RWPE1 (cell line): ENCODE measurements around the gene KIF18B.

Experiments
- CTCF ChIA-PET: fragments of 350-600 bp; sonication (Branson Sonifier 250); formaldehyde crosslinking; extraction: SDS; loops from one replicate; lab custom pipeline; 2021; lab: Yijun Ruan, JAX
- POLR2A ChIA-PET: fragments of 400-600 bp; formaldehyde crosslinking; extraction: SDS; loops from one replicate; lab custom pipeline; 2020; ENCODE audit warnings: antibody characterized with exemption; ENCODE audit not compliant: low non-redundant PET; lab: Yijun Ruan, JAX
- DNase-seq: peaks from one replicate; pipeline ENCODE4 v3.0.0; 2012; ENCODE audit warnings: low spot score
- H3K27ac ChIP-seq: fragments of 450-650 bp; 2 replicates; pipeline ENCODE4 v1.5.1; 2017
- CTCF ChIP-seq: fragments of 450-650 bp; conservative IDR thresholded peaks from 2 replicates; pipeline ENCODE4 v1.5.1; 2017; ENCODE audit warnings: low read depth, mild to moderate bottlenecking

The KIF18B gene

GRCh38 chr17:44902135-44902760 lies 45.3 kb downstream of the KIF18B start:
- no peak for DNase-seq
- peak overlapping the region; percentile 47 for H3K27ac ChIP-seq
- ChIA-PET POLR2A (interaction anchor here (0.8 kb wide), 1 partner anchor 8 kb away, joined by 4 read pairs; no protein-coding TSS in a partner anchor), CTCF (interaction anchor here (0.5 to 1.6 kb wide), 3 partner anchors 8 to 184 kb away, joined by 4 to 7 read pairs (median 5); no protein-coding TSS in a partner anchor)
- TF ChIP-seq CTCF = no peak

DNA sequence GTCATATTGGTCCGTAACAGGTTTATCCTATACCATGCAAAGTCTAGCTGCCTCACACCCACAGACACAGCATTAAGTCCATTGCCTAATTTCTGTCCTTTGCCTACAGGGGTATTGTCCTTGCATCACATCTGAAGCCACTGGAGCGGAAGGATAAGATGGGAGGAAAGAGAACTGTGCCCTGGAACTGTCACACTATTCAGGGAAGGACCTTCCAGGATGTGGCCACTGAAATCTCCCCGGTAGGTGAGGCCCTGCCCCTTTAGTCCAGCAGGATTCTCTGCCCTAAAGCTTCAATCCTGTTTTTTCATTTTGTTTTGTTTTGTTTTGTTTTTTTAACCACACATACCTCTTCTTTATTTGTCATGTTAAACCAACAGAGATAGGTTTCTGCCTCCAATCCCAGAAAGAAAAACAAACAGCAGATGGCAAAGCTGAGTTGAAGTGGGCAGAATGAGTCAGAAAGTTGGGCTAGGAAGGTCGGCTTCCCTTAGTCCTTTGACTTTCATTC lies 46.1 kb downstream of the KIF18B start:
- POLR2A ChIA-PET = no interaction called here
- no peak for TF ChIP-seq CTCF
- CTCF ChIA-PET = interaction anchor here (0.6 to 1.6 kb wide), 3 partner anchors 26 to 184 kb away, joined by 3 to 5 read pairs (median 4); no protein-coding TSS in a partner anchor
- peak overlapping the region; percentile 51; the same call in 1 of the 2 replicates for H3K27ac ChIP-seq
- DNase-seq = no peak

- no peak for TF ChIP-seq CTCF
- POLR2A ChIA-PET = no interaction called here
- peak overlapping the region; percentile 51; the same call in 1 of the 2 replicates for H3K27ac ChIP-seq
- CTCF ChIA-PET = interaction anchor here (0.7 to 1.6 kb wide), 2 partner anchors 27 to 121 kb away, joined by 3 to 4 read pairs; no protein-coding TSS in a partner anchor
- no peak for DNase-seq
Observed at GRCh38 chr17:44900894-44901293, 46.7 kb downstream of the KIF18B start.

DNA sequence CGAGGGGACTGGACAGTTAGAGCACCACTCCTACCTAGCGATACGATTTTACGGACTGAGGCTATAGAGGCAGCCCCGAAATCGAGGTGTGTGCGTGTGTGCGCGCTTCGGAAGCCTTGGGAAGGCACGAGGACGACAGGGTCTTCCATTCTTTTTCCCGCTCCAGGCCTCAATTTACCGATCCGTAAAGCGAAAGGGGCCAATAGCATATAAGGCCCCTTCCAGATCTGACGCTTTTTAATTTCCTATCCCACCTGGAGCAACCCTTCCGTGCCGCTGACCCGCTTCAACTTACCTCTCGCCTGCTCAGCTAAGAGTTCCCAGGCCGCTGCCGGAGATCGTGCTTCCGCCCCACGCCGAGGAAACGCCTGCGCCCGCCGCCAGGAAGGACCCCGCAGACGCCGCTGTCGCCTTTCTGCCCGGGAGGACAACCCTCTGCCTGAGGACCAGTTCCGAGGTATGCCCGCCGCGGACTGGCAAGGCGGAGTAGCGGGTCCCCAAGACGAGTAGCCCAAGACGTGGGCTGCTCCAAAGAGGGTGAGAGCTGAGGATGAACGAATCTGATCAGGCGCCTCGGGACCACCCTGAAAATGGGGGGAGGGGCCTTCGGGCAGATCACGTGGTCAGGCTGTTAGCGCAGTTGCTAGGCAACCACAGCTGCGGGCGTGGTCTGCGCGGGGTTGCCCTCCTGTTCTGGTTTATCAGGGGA lies 48.3 kb downstream of the KIF18B start, which contains the start of gene EFTUD2:
Gene EFTUD2, minus strand, starts transcription at position 372 of the 709 bp plus-strand sequence. CDS start 4,924 bp downstream, outside the sequence.
- no peak for TF ChIP-seq CTCF
- ChIA-PET POLR2A (interaction anchor here (1.2 kb wide), 1 partner anchor 11 kb away, joined by 3 read pairs; no protein-coding TSS in a partner anchor), CTCF (interaction anchor here (1.1 to 2.1 kb wide), 4 partner anchors 21 to 124 kb away, joined by 3 to 8 read pairs (median 4); no protein-coding TSS in a partner anchor)
- peak; percentile 96 for DNase-seq
- peak within 1 kb of the TSS; percentile 93 for H3K27ac ChIP-seq

GRCh38 chr17:44898768-44899073 lies 48.9 kb downstream of the KIF18B start:
- peak; percentile 59 for DNase-seq
- H3K27ac ChIP-seq = peak overlapping the region; percentile 93
- no peak for TF ChIP-seq CTCF
- POLR2A ChIA-PET = interaction anchor here (1.2 kb wide), 1 partner anchor 11 kb away, joined by 3 read pairs; no protein-coding TSS in a partner anchor
- CTCF ChIA-PET = interaction anchor here (1.0 to 2.1 kb wide), 4 partner anchors 20 to 124 kb away, joined by 3 to 8 read pairs (median 4); no protein-coding TSS in a partner anchor

DNA sequence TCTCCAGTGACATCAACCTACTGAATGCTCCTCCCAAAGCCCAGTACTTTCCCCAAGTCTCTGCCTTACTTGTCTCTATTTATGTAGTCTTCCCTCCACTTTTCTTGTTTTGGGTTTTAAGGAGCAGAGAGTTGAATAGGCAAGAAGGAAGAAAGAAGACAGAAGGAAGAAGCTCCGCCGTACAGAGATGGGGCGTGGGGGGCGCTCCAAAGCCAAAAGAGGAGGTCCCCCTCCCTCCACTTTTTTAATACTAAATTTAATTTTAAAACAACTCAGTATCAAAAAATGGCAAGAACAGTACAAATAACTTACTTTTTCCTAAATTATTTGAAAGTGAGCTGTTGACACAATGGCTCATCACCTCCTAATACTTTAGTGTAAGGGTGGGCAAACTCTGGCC lies 52.9 kb downstream of the KIF18B start:
- H3K27ac ChIP-seq = no peak overlapping the region
- CTCF ChIA-PET = interaction anchor here (0.6 kb wide), 1 partner anchor 183 kb away, joined by 3 read pairs; no protein-coding TSS in a partner anchor
- TF ChIP-seq CTCF = no peak
- DNase-seq = no peak
- POLR2A ChIA-PET = no interaction called here
